HepG2 (cell line): ENCODE data around the gene CCDC170. TPM values are rescaled to one million over a fixed set of nuclear protein-coding genes. Genes with fewer than 3 reads are reported as not detected.
A peak's percentile ranks its signal among the peaks of the same experiment; 100 is the strongest.

ENCODE experiments used
- ATAC-seq: fragments of 200-7000 bp; cut with Tn5 transposase; 3 replicates; pipeline ENCODE4 v1.9.1; 2020; ENCODE audit warnings: mild to moderate bottlenecking, moderate library complexity
- BruUV-seq: library from RNA; stranded (reverse); fragments of 400-500 nt; replicated peaks from 2 replicates; lab custom pipeline; 2021; lab: Mats Ljungman, UMichigan
- CTCF ChIA-PET: fragments of 300-600 bp; formaldehyde crosslinking; extraction: SDS; loops from one replicate; lab custom pipeline; 2021; ENCODE audit warnings: low total read pairs, inconsistent platforms, low intra/inter-chr PET ratio; lab: Yijun Ruan, JAX
- POLR2A ChIA-PET: fragments of 350-600 bp; sonication (Branson Sonifier 250); formaldehyde crosslinking; loops from one replicate; lab custom pipeline; 2020; ENCODE audit warnings: antibody characterized with exemption, inconsistent platforms; lab: Yijun Ruan, JAX
- DNase-seq: peaks from one replicate; pipeline ENCODE4 v3.0.0-alpha.2; 2015; ENCODE audit warnings: low spot score
- FAIRE-seq: peaks from 3 replicates; lab custom pipeline; 2011; peaks lifted over from hg19 to GRCh38; lab: Jason Lieb, UNC
- H2AFZ ChIP-seq: one replicate; pipeline ENCODE4 v1.6.1; 2011; ENCODE audit warnings: low read length, inconsistent platforms
- H3K27ac ChIP-seq: fragments of 300-600 bp; 3 replicates; pipeline ENCODE4 v1.8.0; 2011; ENCODE audit warnings: mixed run types, mild to moderate bottlenecking, mixed read lengths, low read length, inconsistent platforms; ENCODE audit not compliant: insufficient read depth; ENCODE audit errors: extremely low read length
- H3K27me3 ChIP-seq, 2 experiments: fragments of 200-600 bp in 1 of 2; 2 replicates in 1 of 2; 3 replicates in 1 of 2; pipeline versions ENCODE4 v1.6.0 to v1.8.0; 2011; ENCODE audit warnings: low read length in 2 of 2, mild to moderate bottlenecking in 2 of 2, moderate library complexity in 2 of 2, inconsistent platforms in 1 of 2; ENCODE audit not compliant: insufficient read depth in 2 of 2, control insufficient read depth in 1 of 2
- H3K36me3 ChIP-seq, 2 experiments: fragments of 200-600 bp in 1 of 2; replicated peaks in 1 of 2; 2 replicates in 1 of 2; 3 replicates in 1 of 2; pipeline versions ENCODE4 v1.5.1 to v1.8.0; 2011; ENCODE audit warnings: low read length in 2 of 2, inconsistent platforms in 1 of 2; ENCODE audit not compliant: insufficient read depth in 2 of 2, control insufficient read depth in 1 of 2
- H3K4me1 ChIP-seq: 2 replicates; pipeline ENCODE4 v1.5.1; 2012; ENCODE audit warnings: low read length, inconsistent platforms; ENCODE audit not compliant: insufficient read depth
- H3K4me2 ChIP-seq: 2 replicates; pipeline ENCODE4 v1.6.0; 2011; ENCODE audit warnings: low read depth, low read length, inconsistent platforms
- H3K4me3 ChIP-seq, 3 experiments: fragments of 200-600 bp in 1 of 3; sonication (generic), shearing (Covaris generic) in 1 of 3; replicated peaks in 1 of 3; 2 replicates each; pipeline ENCODE4 v1.5.1; 2011 to 2016; ENCODE audit warnings: low read length in 3 of 3, inconsistent platforms in 2 of 3, low read depth in 2 of 3, mild to moderate bottlenecking in 2 of 3, control low read depth in 1 of 3, mixed read lengths in 1 of 3; ENCODE audit not compliant: insufficient read depth in 1 of 3
- H3K79me2 ChIP-seq: one replicate; pipeline ENCODE4 v1.6.1; 2011; ENCODE audit warnings: low read length, inconsistent platforms; ENCODE audit not compliant: insufficient read depth
- H3K9ac ChIP-seq: 2 replicates; pipeline ENCODE4 v1.6.0; 2011; ENCODE audit warnings: mild to moderate bottlenecking, low read depth, low read length, inconsistent platforms; ENCODE audit not compliant: insufficient read depth
- H3K9me3 ChIP-seq: 2 replicates; pipeline ENCODE4 v1.5.1; 2012; ENCODE audit warnings: mild to moderate bottlenecking, low read length
- H4K20me1 ChIP-seq: 2 replicates; pipeline ENCODE4 v1.6.0; 2011; ENCODE audit warnings: inconsistent platforms, mild to moderate bottlenecking, low read length, moderate library complexity; ENCODE audit not compliant: insufficient read depth
- ESRRA ChIP-seq: sonication (generic); formaldehyde crosslinking; IDR thresholded peaks from 2 replicates; pipeline ENCODE4 v1.5.1; 2020; ENCODE audit warnings: mild to moderate bottlenecking, low read depth, missing genetic modification reagents
- KLF9 ChIP-seq: IDR thresholded peaks from 2 replicates; pipeline ENCODE4 v1.6.1; 2016; ENCODE audit warnings: low read depth
- MTA1 ChIP-seq: sonication (generic); formaldehyde crosslinking; IDR thresholded peaks from 2 replicates; pipeline ENCODE4 v1.4.0; 2020; ENCODE audit warnings: missing genetic modification reagents, mild to moderate bottlenecking, borderline replicate concordance
- PHF5A ChIP-seq: IDR thresholded peaks from one replicate; pipeline ENCODE4 v1.6.1; 2018; ENCODE audit warnings: low read depth, missing genetic modification reagents; ENCODE audit not compliant: unreplicated experiment
- SNAI1 ChIP-seq: sonication (generic); formaldehyde crosslinking; IDR thresholded peaks from 2 replicates; pipeline ENCODE4 v1.5.0; 2020; ENCODE audit warnings: mild to moderate bottlenecking, missing genetic modification reagents, borderline replicate concordance
- ZFP37 ChIP-seq: sonication (generic); formaldehyde crosslinking; IDR thresholded peaks from 2 replicates; pipeline ENCODE4 v1.4.0; 2020; ENCODE audit warnings: missing genetic modification reagents, borderline replicate concordance
- ZIK1 ChIP-seq: sonication (generic); formaldehyde crosslinking; IDR thresholded peaks from 2 replicates; pipeline ENCODE4 v1.5.0; 2020; ENCODE audit warnings: mild to moderate bottlenecking, low read depth, missing genetic modification reagents, borderline replicate concordance
- ZNF34 ChIP-seq: sonication (generic); formaldehyde crosslinking; IDR thresholded peaks from 2 replicates; pipeline ENCODE4 v1.4.0; 2020; ENCODE audit warnings: mild to moderate bottlenecking, missing genetic modification reagents, borderline replicate concordance
- ZNF605 ChIP-seq: sonication (generic); formaldehyde crosslinking; IDR thresholded peaks from 2 replicates; pipeline ENCODE4 v1.8.0; 2022; ENCODE audit warnings: mild to moderate bottlenecking, missing genetic modification reagents
- ZNF619 ChIP-seq: sonication (generic); formaldehyde crosslinking; IDR thresholded peaks from 2 replicates; pipeline ENCODE4 v1.4.0; 2020; ENCODE audit warnings: mild to moderate bottlenecking, missing genetic modification reagents
- WGBS: methylation state at CpG from one replicate; pipeline ENCODE4 v1.1.6; 2017; ENCODE audit warnings: low lambda C conversion rate; 5-methylcytosine and 5-hydroxymethylcytosine counted together
- in situ Hi-C: cut with HindIII; loops from 2 replicates; pipeline ENCODE4 v1.10.0; 2017; ENCODE audit warnings: low pct_unique_long_range_greater_than_20kb; ENCODE audit not compliant: extremely low pct_ligation_motif_present
- intact Hi-C: fragments of 100-400 bp; cut with micrococcal nuclease; formaldehyde crosslinking; loops from one replicate; pipeline ENCODE4 v1.10.0; 2022; ENCODE audit not compliant: unreplicated experiment
- polyA plus RNA-seq, 8 experiments: library from polyadenylated mRNA; depleted of rRNA in 3 of 8; stranded (reverse) in 7 of 8; unstranded in 1 of 8; fragments of >200 nt; fragmentation: Illumina TruSeq in 4 of 8; extraction: Trizol in 4 of 8; gene quantifications; 2 replicates each; pipeline versions ENCODE4 v1.2.1 to v1.2.3, GENCODE V29; 2011 to 2016; ENCODE audit warnings: low read depth in 4 of 8, missing spikeins in 1 of 8, mixed read lengths in 1 of 8; ENCODE audit not compliant: insufficient read depth in 1 of 8
- total RNA-seq, 5 experiments: library from RNA; depleted of rRNA; stranded (reverse); fragments of >200 nt; fragmentation: Illumina TruSeq; extraction: Trizol; gene quantifications; 2 replicates each; pipeline ENCODE4 v1.2.3, GENCODE V29; 2016; ENCODE audit warnings: low read depth in 1 of 5
- TF ChIP-seq, protein P1 (sequence below): sonication (generic); formaldehyde crosslinking; IDR thresholded peaks from 2 replicates; pipeline ENCODE4 v1.4.0; 2020; ENCODE audit warnings: missing genetic modification reagents
- TF ChIP-seq, protein P2 (sequence below): sonication (generic); formaldehyde crosslinking; IDR thresholded peaks from 2 replicates; pipeline ENCODE4 v1.5.0; 2020; ENCODE audit warnings: mild to moderate bottlenecking, missing genetic modification reagents, borderline replicate concordance
- TF ChIP-seq, protein P3 (sequence below): sonication (generic); formaldehyde crosslinking; conservative IDR thresholded peaks from 2 replicates; pipeline ENCODE4 v1.4.0; 2020; ENCODE audit warnings: missing genetic modification reagents
- TF ChIP-seq, protein P4 (sequence below): sonication (generic); formaldehyde crosslinking; IDR thresholded peaks from 2 replicates; pipeline ENCODE4 v1.4.0; 2020; ENCODE audit warnings: mild to moderate bottlenecking, missing genetic modification reagents, borderline replicate concordance

CCDC170 gene
- total and polyA plus RNA-seq, 2 of the 13 experiments (the other 11 are each of a cell fraction or from before 2014, with no cell fraction given) = 0.90 to 5.1 TPM

DNA sequence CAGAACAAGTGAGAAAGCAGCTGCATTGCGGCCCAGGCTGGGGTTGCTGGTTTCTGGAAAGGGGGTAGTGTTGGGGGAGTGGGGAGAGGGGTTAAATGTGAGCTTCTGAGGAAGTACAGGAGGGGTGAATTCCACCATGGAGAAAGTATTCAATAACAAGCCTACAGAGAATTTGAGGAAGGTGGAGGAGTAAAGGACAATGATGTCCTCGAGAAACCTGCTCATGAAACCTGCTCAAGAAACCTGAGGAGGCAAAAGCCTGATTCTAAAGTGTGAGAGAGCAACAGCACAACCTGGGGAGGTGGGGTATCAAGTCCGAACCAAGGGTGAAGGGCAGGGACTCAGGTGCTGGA is 175.4 kb downstream of the CCDC170 start:
- in situ Hi-C loops = loop anchor here (10.0 kb wide), 1 partner anchor 596 kb away; no protein-coding TSS in a partner anchor
- Histone ChIP-seq H3K79me2 (no peaks in the 10 kb centered on the region), H3K27ac (peak overlapping the region; percentile 83), H3K4me1 (peaks cover 42% of the 10 kb centered on the region), H3K4me2 (peak overlapping the region; percentile 76), H3K27me3 (no peaks in the 10 kb centered on the region), H2AFZ (peak overlapping the region; percentile 38), H3K4me3 (peak overlapping the region in 1 of 3 experiments; percentile 44; a peak in 3 of 6 replicates), H4K20me1 (no peaks in the 10 kb centered on the region), H3K9me3 (peaks cover 4% of the 10 kb centered on the region; the same call in 1 of the 2 replicates), H3K36me3 (no peaks in the 10 kb centered on the region), H3K9ac (peak overlapping the region; percentile 60)
- FAIRE-seq (no peak), DNase-seq (no peak), ATAC-seq (peak; percentile 13; the same call in 1 of the 3 replicates)
- 56% methylated on average over 3 of the region's 3 CpGs for WGBS
- no TSS peak for BruUV-seq
- intact Hi-C loops = loop anchor here (1.0 to 5.0 kb wide), 2 partner anchors 227 to 608 kb away; no protein-coding TSS in a partner anchor
- ChIA-PET CTCF (no interaction called here), POLR2A (interaction anchor here (0.6 to 1.7 kb wide), 10 partner anchors 10 to 609 kb away, joined by 3 to 19 read pairs (median 6); no protein-coding TSS in a partner anchor)
- TF ChIP-seq ZFP37 (CRISPR knock-in tag) (no peak), ZNF605 (CRISPR knock-in tag) (peak; percentile 52; the same call in 1 of the 2 replicates), PHF5A (CRISPR knock-in tag) (no peak), ZIK1 (CRISPR knock-in tag) (no peak), MTA1 (no peak), KLF9 (CRISPR knock-in tag) (no peak), ZNF34 (CRISPR knock-in tag) (no peak), ZNF619 (CRISPR knock-in tag) (no peak), SNAI1 (CRISPR knock-in tag) (no peak), ESRRA (CRISPR knock-in tag) (0 out of 2 replicates have a peak, but pooled peaks have one; percentile 57)
- TF ChIP-seq, protein P1, sequence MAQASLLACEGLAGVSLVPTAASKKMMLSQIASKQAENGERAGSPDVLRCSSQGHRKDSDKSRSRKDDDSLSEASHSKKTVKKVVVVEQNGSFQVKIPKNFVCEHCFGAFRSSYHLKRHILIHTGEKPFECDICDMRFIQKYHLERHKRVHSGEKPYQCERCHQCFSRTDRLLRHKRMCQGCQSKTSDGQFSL (CRISPR knock-in tag) = no peak
- TF ChIP-seq, protein P2, sequence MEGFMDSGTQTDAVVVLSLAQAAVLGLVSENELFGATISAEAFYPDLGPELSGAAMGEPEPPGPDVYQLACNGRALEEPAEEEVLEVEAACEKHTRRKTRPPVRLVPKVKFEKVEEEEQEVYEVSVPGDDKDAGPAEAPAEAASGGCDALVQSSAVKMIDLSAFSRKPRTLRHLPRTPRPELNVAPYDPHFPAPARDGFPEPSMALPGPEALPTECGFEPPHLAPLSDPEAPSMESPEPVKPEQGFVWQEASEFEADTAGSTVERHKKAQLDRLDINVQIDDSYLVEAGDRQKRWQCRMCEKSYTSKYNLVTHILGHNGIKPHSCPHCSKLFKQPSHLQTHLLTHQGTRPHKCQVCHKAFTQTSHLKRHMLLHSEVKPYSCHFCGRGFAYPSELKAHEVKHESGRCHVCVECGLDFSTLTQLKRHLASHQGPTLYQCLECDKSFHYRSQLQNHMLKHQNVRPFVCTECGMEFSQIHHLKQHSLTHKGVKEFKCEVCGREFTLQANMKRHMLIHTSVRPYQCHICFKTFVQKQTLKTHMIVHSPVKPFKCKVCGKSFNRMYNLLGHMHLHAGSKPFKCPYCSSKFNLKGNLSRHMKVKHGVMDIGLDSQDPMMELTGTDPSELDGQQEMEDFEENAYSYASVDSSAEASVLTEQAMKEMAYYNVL (CRISPR knock-in tag) = peak; percentile 83; the same call in 1 of the 2 replicates
- TF ChIP-seq, protein P3, sequence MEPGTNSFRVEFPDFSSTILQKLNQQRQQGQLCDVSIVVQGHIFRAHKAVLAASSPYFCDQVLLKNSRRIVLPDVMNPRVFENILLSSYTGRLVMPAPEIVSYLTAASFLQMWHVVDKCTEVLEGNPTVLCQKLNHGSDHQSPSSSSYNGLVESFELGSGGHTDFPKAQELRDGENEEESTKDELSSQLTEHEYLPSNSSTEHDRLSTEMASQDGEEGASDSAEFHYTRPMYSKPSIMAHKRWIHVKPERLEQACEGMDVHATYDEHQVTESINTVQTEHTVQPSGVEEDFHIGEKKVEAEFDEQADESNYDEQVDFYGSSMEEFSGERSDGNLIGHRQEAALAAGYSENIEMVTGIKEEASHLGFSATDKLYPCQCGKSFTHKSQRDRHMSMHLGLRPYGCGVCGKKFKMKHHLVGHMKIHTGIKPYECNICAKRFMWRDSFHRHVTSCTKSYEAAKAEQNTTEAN = no peak
- TF ChIP-seq, protein P4, sequence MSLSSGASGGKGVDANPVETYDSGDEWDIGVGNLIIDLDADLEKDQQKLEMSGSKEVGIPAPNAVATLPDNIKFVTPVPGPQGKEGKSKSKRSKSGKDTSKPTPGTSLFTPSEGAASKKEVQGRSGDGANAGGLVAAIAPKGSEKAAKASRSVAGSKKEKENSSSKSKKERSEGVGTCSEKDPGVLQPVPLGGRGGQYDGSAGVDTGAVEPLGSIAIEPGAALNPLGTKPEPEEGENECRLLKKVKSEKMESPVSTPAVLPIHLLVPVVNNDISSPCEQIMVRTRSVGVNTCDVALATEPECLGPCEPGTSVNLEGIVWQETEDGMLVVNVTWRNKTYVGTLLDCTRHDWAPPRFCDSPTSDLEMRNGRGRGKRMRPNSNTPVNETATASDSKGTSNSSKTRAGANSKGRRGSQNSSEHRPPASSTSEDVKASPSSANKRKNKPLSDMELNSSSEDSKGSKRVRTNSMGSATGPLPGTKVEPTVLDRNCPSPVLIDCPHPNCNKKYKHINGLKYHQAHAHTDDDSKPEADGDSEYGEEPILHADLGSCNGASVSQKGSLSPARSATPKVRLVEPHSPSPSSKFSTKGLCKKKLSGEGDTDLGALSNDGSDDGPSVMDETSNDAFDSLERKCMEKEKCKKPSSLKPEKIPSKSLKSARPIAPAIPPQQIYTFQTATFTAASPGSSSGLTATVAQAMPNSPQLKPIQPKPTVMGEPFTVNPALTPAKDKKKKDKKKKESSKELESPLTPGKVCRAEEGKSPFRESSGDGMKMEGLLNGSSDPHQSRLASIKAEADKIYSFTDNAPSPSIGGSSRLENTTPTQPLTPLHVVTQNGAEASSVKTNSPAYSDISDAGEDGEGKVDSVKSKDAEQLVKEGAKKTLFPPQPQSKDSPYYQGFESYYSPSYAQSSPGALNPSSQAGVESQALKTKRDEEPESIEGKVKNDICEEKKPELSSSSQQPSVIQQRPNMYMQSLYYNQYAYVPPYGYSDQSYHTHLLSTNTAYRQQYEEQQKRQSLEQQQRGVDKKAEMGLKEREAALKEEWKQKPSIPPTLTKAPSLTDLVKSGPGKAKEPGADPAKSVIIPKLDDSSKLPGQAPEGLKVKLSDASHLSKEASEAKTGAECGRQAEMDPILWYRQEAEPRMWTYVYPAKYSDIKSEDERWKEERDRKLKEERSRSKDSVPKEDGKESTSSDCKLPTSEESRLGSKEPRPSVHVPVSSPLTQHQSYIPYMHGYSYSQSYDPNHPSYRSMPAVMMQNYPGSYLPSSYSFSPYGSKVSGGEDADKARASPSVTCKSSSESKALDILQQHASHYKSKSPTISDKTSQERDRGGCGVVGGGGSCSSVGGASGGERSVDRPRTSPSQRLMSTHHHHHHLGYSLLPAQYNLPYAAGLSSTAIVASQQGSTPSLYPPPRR = 0 out of 2 replicates have a peak, but pooled peaks have one; percentile 9
